Erythroblast (primary cell): Measurements from ENCODE around the gene FBXL16.
"Not testable (repeated sequence)": the region's sequence is repeated elsewhere in the genome, so short reads cannot be mapped to it uniquely, and the experiment has no call there.

Experiments used
- DNase-seq, 2 experiments: peaks; one replicate each; lab custom pipeline; 2025; lab: John Stamatoyannopoulos, UW
- GATA1 ChIP-seq: IDR thresholded peaks from 2 replicates; pipeline ENCODE4 v1.6.1; 2011; ENCODE audit warnings: low read depth, mild to moderate bottlenecking, control low read depth, low read length, moderate library complexity
- POLR2A ChIP-seq: IDR thresholded peaks from 2 replicates; pipeline ENCODE4 v1.6.1; 2011; ENCODE audit warnings: mild to moderate bottlenecking, low read length

Gene FBXL16

GRCh38 chr16:693364-693763 lies 12.2 kb downstream of the FBXL16 start:
- TF ChIP-seq POLR2A, result no peak
- no peak for TF ChIP-seq GATA1
- no peak for DNase-seq

- no peak for DNase-seq
- TF ChIP-seq POLR2A, result no peak
- no peak for TF ChIP-seq GATA1
Measured at GRCh38 chr16:692356-693108, 13.1 kb downstream of the FBXL16 start.

GRCh38 chr16:691242-691641 lies 14.4 kb downstream of the FBXL16 start:
- DNase-seq, result not testable (repeated sequence)

GRCh38 chr16:689175-689897 lies 16.3 kb downstream of the FBXL16 start:
- TF ChIP-seq GATA1 (no peak), POLR2A (no peak)
- no peak for DNase-seq

- no peak for TF ChIP-seq POLR2A
- no peak for TF ChIP-seq GATA1
- no peak for DNase-seq
Measured at GRCh38 chr16:687499-687898, 18.1 kb downstream of the FBXL16 start.

- TF ChIP-seq POLR2A, result no peak
- TF ChIP-seq GATA1, result no peak
- no peak for DNase-seq
Measured at GRCh38 chr16:686459-687260, 18.9 kb downstream of the FBXL16 start.

GRCh38 chr16:685967-686366 lies 19.6 kb downstream of the FBXL16 start:
- DNase-seq, result peak; percentile 64
- no peak for TF ChIP-seq GATA1
- TF ChIP-seq POLR2A, result no peak

- TF ChIP-seq POLR2A (no peak), GATA1 (no peak)
- peak in 1 of 2 experiments; percentile 30 for DNase-seq
Measured at GRCh38 chr16:684961-685696, 20.5 kb downstream of the FBXL16 start.

GRCh38 chr16:684071-684794 lies 21.4 kb downstream of the FBXL16 start, which contains the start of gene JMJD8:
TSS of gene JMJD8 (minus strand) at chr16:684334. CDS start at chr16:684319, 15 bp downstream.
- peak; percentile 69 for TF ChIP-seq POLR2A
- TF ChIP-seq GATA1, result no peak
- peak; percentile 97 to 98 for DNase-seq

- DNase-seq, result peak in 1 of 2 experiments; percentile 62
- TF ChIP-seq GATA1 (no peak), POLR2A (no peak)
Measured at GRCh38 chr16:683396-684070, 22.1 kb downstream of the FBXL16 start.

- TF ChIP-seq GATA1 (no peak), POLR2A (no peak)
- DNase-seq, result no peak
Measured at GRCh38 chr16:682493-683395, 22.9 kb downstream of the FBXL16 start.
